Measurements from ENCODE around the gene PUM2. TPM values are rescaled to one million over a fixed set of nuclear protein-coding genes. Genes with fewer than 3 reads are reported as not detected.

PUM2 gene
- total and polyA plus RNA-seq, 2 of the 13 experiments (the other 11 are each of a cell fraction or from before 2014, with no cell fraction given): 69.6 to 69.8 TPM

- TF ChIP-seq, protein P1, sequence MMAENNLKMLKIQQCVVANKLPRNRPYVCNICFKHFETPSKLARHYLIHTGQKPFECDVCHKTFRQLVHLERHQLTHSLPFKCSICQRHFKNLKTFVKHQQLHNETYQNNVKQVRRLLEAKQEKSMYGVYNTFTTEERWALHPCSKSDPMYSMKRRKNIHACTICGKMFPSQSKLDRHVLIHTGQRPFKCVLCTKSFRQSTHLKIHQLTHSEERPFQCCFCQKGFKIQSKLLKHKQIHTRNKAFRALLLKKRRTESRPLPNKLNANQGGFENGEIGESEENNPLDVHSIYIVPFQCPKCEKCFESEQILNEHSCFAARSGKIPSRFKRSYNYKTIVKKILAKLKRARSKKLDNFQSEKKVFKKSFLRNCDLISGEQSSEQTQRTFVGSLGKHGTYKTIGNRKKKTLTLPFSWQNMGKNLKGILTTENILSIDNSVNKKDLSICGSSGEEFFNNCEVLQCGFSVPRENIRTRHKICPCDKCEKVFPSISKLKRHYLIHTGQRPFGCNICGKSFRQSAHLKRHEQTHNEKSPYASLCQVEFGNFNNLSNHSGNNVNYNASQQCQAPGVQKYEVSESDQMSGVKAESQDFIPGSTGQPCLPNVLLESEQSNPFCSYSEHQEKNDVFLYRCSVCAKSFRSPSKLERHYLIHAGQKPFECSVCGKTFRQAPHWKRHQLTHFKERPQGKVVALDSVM (CRISPR knock-in tag; IDR thresholded peaks at IDR 0.05): peak; percentile 40; the same call in 1 of the 2 replicates
- no peak for TF ChIP-seq SSRP1 (CRISPR knock-in tag; IDR thresholded peaks at IDR 0.05)
- TF ChIP-seq PRDM4 (CRISPR knock-in tag; IDR thresholded peaks at IDR 0.05; ENCODE audit: borderline replicate concordance): no peak
- TF ChIP-seq SRY (CRISPR knock-in tag; IDR thresholded peaks at IDR 0.05): peak; percentile 58; the same call in 1 of the 2 replicates
- TF ChIP-seq ZNF605 (CRISPR knock-in tag; IDR thresholded peaks at IDR 0.05): no peak
- TF ChIP-seq, protein P2, sequence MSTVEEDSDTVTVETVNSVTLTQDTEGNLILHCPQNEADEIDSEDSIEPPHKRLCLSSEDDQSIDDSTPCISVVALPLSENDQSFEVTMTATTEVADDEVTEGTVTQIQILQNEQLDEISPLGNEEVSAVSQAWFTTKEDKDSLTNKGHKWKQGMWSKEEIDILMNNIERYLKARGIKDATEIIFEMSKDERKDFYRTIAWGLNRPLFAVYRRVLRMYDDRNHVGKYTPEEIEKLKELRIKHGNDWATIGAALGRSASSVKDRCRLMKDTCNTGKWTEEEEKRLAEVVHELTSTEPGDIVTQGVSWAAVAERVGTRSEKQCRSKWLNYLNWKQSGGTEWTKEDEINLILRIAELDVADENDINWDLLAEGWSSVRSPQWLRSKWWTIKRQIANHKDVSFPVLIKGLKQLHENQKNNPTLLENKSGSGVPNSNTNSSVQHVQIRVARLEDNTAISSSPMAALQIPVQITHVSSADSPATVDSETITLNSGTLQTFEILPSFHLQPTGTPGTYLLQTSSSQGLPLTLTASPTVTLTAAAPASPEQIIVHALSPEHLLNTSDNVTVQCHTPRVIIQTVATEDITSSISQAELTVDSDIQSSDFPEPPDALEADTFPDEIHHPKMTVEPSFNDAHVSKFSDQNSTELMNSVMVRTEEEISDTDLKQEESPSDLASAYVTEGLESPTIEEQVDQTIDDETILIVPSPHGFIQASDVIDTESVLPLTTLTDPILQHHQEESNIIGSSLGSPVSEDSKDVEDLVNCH (CRISPR knock-in tag; IDR thresholded peaks at IDR 0.05): no peak
- TF ChIP-seq ZNF782 (CRISPR knock-in tag; IDR thresholded peaks at IDR 0.05; ENCODE audit: borderline replicate concordance): peak; percentile 34; the same call in 1 of the 2 replicates
- TF ChIP-seq ATAD3A (CRISPR knock-in tag; IDR thresholded peaks at IDR 0.05): no peak
- no peak for TF ChIP-seq DPF2 (CRISPR knock-in tag; IDR thresholded peaks at IDR 0.05; ENCODE audit: borderline replicate concordance, low read depth)
- TF ChIP-seq POLR2AphosphoS5 (IDR thresholded peaks at IDR 0.05; ENCODE audit: low read depth, low read length): peak; percentile 54; the same call in 1 of the 2 replicates
- TF ChIP-seq CREB1 (IDR thresholded peaks at IDR 0.05): no peak
- TF ChIP-seq CREB1 (CRISPR knock-in tag; IDR thresholded peaks at IDR 0.05): no peak
- TF ChIP-seq ZNF20 (CRISPR knock-in tag; IDR thresholded peaks at IDR 0.05): no peak
- no peak; the same call in 1 of the 2 replicates for TF ChIP-seq SMYD3 (CRISPR knock-in tag; IDR thresholded peaks at IDR 0.05)
- TF ChIP-seq PRPF4 (IDR thresholded peaks at IDR 0.05; ENCODE audit: low read depth, low read length, poor library complexity, severe bottlenecking): peak; percentile 78
- TF ChIP-seq REXO4 (CRISPR knock-in tag; IDR thresholded peaks at IDR 0.05; ENCODE audit: borderline replicate concordance): 0 out of 2 replicates have a peak, but pooled peaks have one; percentile 58
- TF ChIP-seq GLI4 (CRISPR knock-in tag; IDR thresholded peaks at IDR 0.05; ENCODE audit: borderline replicate concordance): no peak
- no peak; the same call in 1 of the 2 replicates for TF ChIP-seq ZNF143 (CRISPR knock-in tag; IDR thresholded peaks at IDR 0.05)
- TF ChIP-seq NFYC (CRISPR knock-in tag; IDR thresholded peaks at IDR 0.05): no peak
- TF ChIP-seq ZFP90 (CRISPR knock-in tag; IDR thresholded peaks at IDR 0.05; ENCODE audit: borderline replicate concordance): no peak
- TF ChIP-seq NR2F2 (IDR thresholded peaks at IDR 0.05; ENCODE audit: borderline replicate concordance, low read depth): no peak
- TF ChIP-seq ZNF431 (CRISPR knock-in tag; IDR thresholded peaks at IDR 0.05; ENCODE audit: borderline replicate concordance, low read depth): no peak; the same call in 1 of the 2 replicates
- TF ChIP-seq MIER2 (CRISPR knock-in tag; IDR thresholded peaks at IDR 0.05): no peak
Observed at GRCh38 chr2:20350041-20350712, 467 bp downstream of the PUM2 start (continued).
